Fibroblast of mammary gland (primary cell): ENCODE data around the gene TEKT5.

Source experiments
- DNase-seq: peaks from one replicate; pipeline ENCODE4 v3.0.0-alpha.2; 2010; ENCODE audit warnings: low read depth
- H3K4me3 ChIP-seq: 2 replicates; pipeline ENCODE4 v1.5.1; 2011; ENCODE audit warnings: low read depth, mild to moderate bottlenecking, low read length, moderate library complexity; ENCODE audit not compliant: control insufficient read depth
- CTCF ChIP-seq: conservative IDR thresholded peaks from 2 replicates; pipeline ENCODE4 v1.5.1; 2011; ENCODE audit warnings: low read depth, low read length, inconsistent platforms; ENCODE audit not compliant: control insufficient read depth, insufficient read depth

TEKT5 gene

GRCh38 chr16:10594312-10594950, 100.3 kb downstream of the TEKT5 start:
- DNase-seq, result no peak
- H3K4me3 ChIP-seq, result no peak overlapping the region
- no peak for TF ChIP-seq CTCF

GRCh38 chr16:10592611-10593010, 102.1 kb downstream of the TEKT5 start:
- DNase-seq, result no peak
- H3K4me3 ChIP-seq, result no peak overlapping the region
- no peak for TF ChIP-seq CTCF

- H3K4me3 ChIP-seq, result no peak overlapping the region
- no peak for DNase-seq
- no peak for TF ChIP-seq CTCF
Measured at GRCh38 chr16:10590342-10590741, 104.4 kb downstream of the TEKT5 start.

GRCh38 chr16:10589109-10589508, 105.6 kb downstream of the TEKT5 start:
- TF ChIP-seq CTCF, result no peak
- no peak for DNase-seq
- H3K4me3 ChIP-seq, result no peak overlapping the region

- H3K4me3 ChIP-seq, result no peak overlapping the region
- no peak for DNase-seq
- TF ChIP-seq CTCF, result no peak
Measured at GRCh38 chr16:10587622-10588021, 107.1 kb downstream of the TEKT5 start.

- no peak overlapping the region for H3K4me3 ChIP-seq
- peak; percentile 89 for DNase-seq
- TF ChIP-seq CTCF, result no peak
Measured at GRCh38 chr16:10584981-10585438, 109.7 kb downstream of the TEKT5 start.

- no peak overlapping the region for H3K4me3 ChIP-seq
- no peak for TF ChIP-seq CTCF
- no peak for DNase-seq
Measured at GRCh38 chr16:10583269-10583668, 111.5 kb downstream of the TEKT5 start.
